IMR-90 (cell line): ENCODE data around the gene RIPK3. TPM values are rescaled to one million over a fixed set of nuclear protein-coding genes. Genes with fewer than 3 reads are reported as not detected.

Experiments
- ATAC-seq: fragments of 200-7000 bp; cut with Tn5 transposase; 2 replicates; pipeline ENCODE4 v1.9.1; 2020; ENCODE audit warnings: low read depth, mild to moderate bottlenecking, moderate library complexity
- BruUV-seq: library from RNA; stranded (reverse); fragments of 400-500 nt; replicated peaks from 2 replicates; lab custom pipeline; 2021; lab: Mats Ljungman, UMichigan
- CTCF ChIA-PET: fragments of 300-600 bp; formaldehyde crosslinking; extraction: SDS; loops from one replicate; lab custom pipeline; 2021; ENCODE audit warnings: antibody characterized with exemption; lab: Yijun Ruan, JAX
- POLR2A ChIA-PET: fragments of 300-600 bp; sonication (Branson Sonifier 250); formaldehyde crosslinking; loops from one replicate; lab custom pipeline; 2022; ENCODE audit warnings: antibody characterized with exemption; ENCODE audit not compliant: unreplicated experiment; lab: Charles Lee
- DNase-seq: peaks from one replicate; pipeline ENCODE4 v3.0.0; 2013
- H2AFZ ChIP-seq: replicated peaks from 2 replicates; pipeline ENCODE3; 2013; ENCODE audit warnings: low read length, mild to moderate bottlenecking; ENCODE audit not compliant: poor library complexity
- H2AK5ac ChIP-seq: 2 replicates; pipeline ENCODE4 v1.6.1; 2013; ENCODE audit warnings: low read depth, low read length, inconsistent platforms
- H2AK9ac ChIP-seq: replicated peaks from 2 replicates; pipeline ENCODE3; 2013; ENCODE audit warnings: mild to moderate bottlenecking, low read depth, low read length, moderate library complexity; ENCODE audit not compliant: poor library complexity
- H2BK120ac ChIP-seq: 2 replicates; pipeline ENCODE4 v1.6.1; 2013; ENCODE audit warnings: low read depth, low read length, inconsistent platforms
- H2BK15ac ChIP-seq: 3 replicates; pipeline ENCODE4 v1.6.1; 2013; ENCODE audit warnings: low read depth, low read length, inconsistent platforms
- H2BK20ac ChIP-seq: 2 replicates; pipeline ENCODE4 v1.6.1; 2013; ENCODE audit warnings: low read depth, mild to moderate bottlenecking, inconsistent platforms, low read length, moderate library complexity
- H2BK5ac ChIP-seq: 2 replicates; pipeline ENCODE4 v1.6.1; 2013; ENCODE audit warnings: mild to moderate bottlenecking, low read depth, low read length, inconsistent platforms; ENCODE audit not compliant: poor library complexity, severe bottlenecking
- H3K14ac ChIP-seq: replicated peaks from 2 replicates; pipeline ENCODE4 v1.6.1; 2013; ENCODE audit warnings: low read depth, low read length, inconsistent platforms
- H3K18ac ChIP-seq: 2 replicates; pipeline ENCODE4 v1.6.1; 2013; ENCODE audit warnings: low read depth, low read length, control low read depth
- H3K23ac ChIP-seq: 2 replicates; pipeline ENCODE4 v1.6.1; 2013; ENCODE audit warnings: low read depth, low read length, inconsistent platforms
- H3K27ac ChIP-seq: 2 replicates; pipeline ENCODE4 v1.5.1; 2013; ENCODE audit warnings: mild to moderate bottlenecking, control low read depth, low read length; ENCODE audit not compliant: insufficient read depth
- H3K27me3 ChIP-seq: 2 replicates; pipeline ENCODE4 v1.6.1; 2013; ENCODE audit warnings: low read length; ENCODE audit not compliant: control insufficient read depth, insufficient read depth
- H3K36me3 ChIP-seq: 2 replicates; pipeline ENCODE4 v1.6.1; 2013; ENCODE audit warnings: low read length, mixed read lengths; ENCODE audit not compliant: control insufficient read depth, insufficient read depth
- H3K4ac ChIP-seq: 2 replicates; pipeline ENCODE4 v1.6.1; 2013; ENCODE audit warnings: low read depth, low read length, inconsistent platforms
- H3K4me1 ChIP-seq: 2 replicates; pipeline ENCODE4 v1.6.1; 2013; ENCODE audit warnings: low read length, mixed read lengths; ENCODE audit not compliant: control insufficient read depth, insufficient read depth
- H3K4me2 ChIP-seq: 2 replicates; pipeline ENCODE4 v1.6.1; 2013; ENCODE audit warnings: low read depth, mild to moderate bottlenecking, control low read depth, low read length, moderate library complexity
- H3K4me3 ChIP-seq: 2 replicates; pipeline ENCODE4 v1.5.1; 2013; ENCODE audit warnings: low read depth, mild to moderate bottlenecking, control low read depth, low read length, moderate library complexity; ENCODE audit not compliant: insufficient read depth
- H3K56ac ChIP-seq: 2 replicates; pipeline ENCODE4 v1.6.1; 2013; ENCODE audit warnings: low read length, inconsistent platforms; ENCODE audit not compliant: insufficient read depth; ENCODE audit errors: extremely low read depth
- H3K79me1 ChIP-seq, 2 experiments: 2 replicates each; pipeline ENCODE4 v1.6.1; 2013; ENCODE audit warnings: low read length in 2 of 2, inconsistent platforms in 1 of 2, low read depth in 1 of 2
- H3K9ac ChIP-seq: 2 replicates; pipeline ENCODE4 v1.6.1; 2013; ENCODE audit warnings: low read depth, low read length, control low read depth
- H3K9me1 ChIP-seq: 2 replicates; pipeline ENCODE4 v1.6.1; 2013; ENCODE audit warnings: low read length, inconsistent platforms; ENCODE audit not compliant: insufficient read depth
- H3K9me3 ChIP-seq: 2 replicates; pipeline ENCODE4 v1.6.1; 2013; ENCODE audit warnings: low read length; ENCODE audit not compliant: control insufficient read depth, insufficient read depth
- H4K20me1 ChIP-seq: 2 replicates; pipeline ENCODE4 v1.6.1; 2013; ENCODE audit warnings: low read length, inconsistent platforms; ENCODE audit not compliant: insufficient read depth
- H4K5ac ChIP-seq: 2 replicates; pipeline ENCODE4 v1.6.1; 2013; ENCODE audit warnings: mild to moderate bottlenecking, low read depth, low read length, control low read depth
- H4K8ac ChIP-seq, 2 experiments: 2 replicates each; pipeline ENCODE4 v1.6.1; 2013; ENCODE audit warnings: low read depth in 2 of 2, low read length in 2 of 2, control low read depth in 1 of 2, inconsistent platforms in 1 of 2
- H4K91ac ChIP-seq: 2 replicates; pipeline ENCODE4 v1.6.1; 2013; ENCODE audit warnings: low read depth, low read length, inconsistent platforms; ENCODE audit not compliant: insufficient read depth
- BHLHE40 ChIP-seq: fragments of 150-350 bp; IDR thresholded peaks from 2 replicates; pipeline ENCODE4 v1.6.1; 2016; ENCODE audit warnings: mild to moderate bottlenecking, low read depth, low read length
- CEBPB ChIP-seq: IDR thresholded peaks from 2 replicates; pipeline ENCODE4 v1.6.1; 2012; ENCODE audit warnings: low read depth, low read length, improper control_type of control experiment
- MAZ ChIP-seq: IDR thresholded peaks from 2 replicates; pipeline ENCODE4 v1.6.1; 2012; ENCODE audit warnings: low read depth, mild to moderate bottlenecking, low read length, improper control_type of control experiment, moderate library complexity, borderline replicate concordance
- NFE2L2 ChIP-seq: fragments of 150-350 bp; IDR thresholded peaks from 2 replicates; pipeline ENCODE4 v1.6.1; 2016; ENCODE audit warnings: low read depth, mild to moderate bottlenecking, low read length
- POLR2A ChIP-seq: IDR thresholded peaks from 2 replicates; pipeline ENCODE4 v1.6.1; 2012; ENCODE audit warnings: mild to moderate bottlenecking, low read depth, low read length
- RFX5 ChIP-seq: IDR thresholded peaks from 2 replicates; pipeline ENCODE4 v1.8.0; 2012; ENCODE audit warnings: low read depth, mild to moderate bottlenecking, low read length, moderate library complexity
- WGBS, 2 experiments: methylation state at CpG; one replicate each; pipeline versions ENCODE4 v1.1.5 to v1.1.7; 2013; ENCODE audit warnings: missing lambda C conversion rate in 2 of 2; ENCODE audit not compliant: insufficient read length in 1 of 2; ENCODE audit errors: extremely low coverage in 2 of 2; 5-methylcytosine and 5-hydroxymethylcytosine counted together
- dilution Hi-C: fragments of 300-500 bp; cut with HindIII; formaldehyde crosslinking; loops from one replicate; pipeline ENCODE4 v1.14.3; 2018; ENCODE audit warnings: low sequenced_read_pairs; ENCODE audit not compliant: unreplicated experiment
- in situ Hi-C: fragments of 300-500 bp; cut with MboI; formaldehyde crosslinking; loops from 3 replicates; pipeline ENCODE4 v1.14.3; 2019; ENCODE audit warnings: low sequenced_read_pairs, inconsistent platforms, mixed read lengths
- intact Hi-C: fragments of 100-400 bp; cut with micrococcal nuclease; formaldehyde crosslinking; loops from 2 replicates; pipeline ENCODE4 v1.10.0; 2022
- polyA plus RNA-seq, 3 experiments: library from polyadenylated mRNA; depleted of rRNA; stranded (reverse); fragments of >200 nt; gene quantifications; 2 replicates each; pipeline ENCODE4 v1.2.3, GENCODE V29; 2012; ENCODE audit warnings: low replicate concordance in 1 of 3
- total RNA-seq: library from RNA; depleted of rRNA; stranded (reverse); fragments of >200 nt; gene quantifications from 2 replicates; pipeline ENCODE4 v1.2.3, GENCODE V29; 2012
- TF ChIP-seq, protein P1 (sequence below): conservative IDR thresholded peaks from 2 replicates; pipeline ENCODE4 v1.5.1; 2012; ENCODE audit warnings: mild to moderate bottlenecking, low read depth, low read length, improper control_type of control experiment

RIPK3 gene
- total and polyA plus RNA-seq, 2 of the 4 experiments (the other 2 are of a cell fraction): 0.09 TPM; not detected in 1

DNA sequence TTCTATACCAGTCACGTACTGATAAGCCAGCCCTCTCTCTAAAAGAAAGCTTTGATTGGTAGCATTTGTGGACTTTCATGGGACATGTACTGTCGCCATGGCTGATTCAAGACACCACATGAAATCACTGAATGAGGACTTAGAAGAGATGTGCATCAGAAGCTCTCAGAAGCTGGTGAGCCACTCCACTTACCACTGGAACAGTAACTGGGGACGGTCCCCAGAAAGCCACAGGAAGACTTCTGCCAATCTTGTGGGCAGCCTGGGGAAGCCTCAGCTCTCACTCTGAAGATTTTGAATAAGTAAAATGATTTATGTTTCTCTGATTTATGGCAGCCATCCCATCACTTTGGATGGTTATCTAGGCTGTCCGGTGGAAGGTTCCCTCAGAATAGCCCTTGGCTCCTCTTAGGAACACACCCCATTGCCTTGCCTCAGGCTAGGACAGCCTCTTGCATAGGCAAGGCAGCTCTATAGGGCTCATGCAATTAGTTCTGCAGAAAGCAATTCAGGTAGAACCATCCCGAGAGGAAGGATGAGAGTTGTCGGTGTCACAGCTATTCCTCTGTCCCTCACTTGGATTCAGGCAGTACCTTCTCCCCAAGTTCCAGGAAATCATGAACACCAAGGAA is 50.0 kb downstream of the RIPK3 start:
- H3K4me2 ChIP-seq: no peak overlapping the region
- ChIA-PET POLR2A (interaction anchor here (0.7 kb wide), 1 partner anchor 47 kb away, joined by 4 read pairs; the partner anchor contains the start of gene TINF2), CTCF (interaction anchor here (1.3 kb wide), 1 partner anchor 47 kb away, joined by 4 read pairs; the partner anchor contains the start of gene TINF2)
- H3K18ac ChIP-seq: no peak overlapping the region
- no peak for DNase-seq
- no peak overlapping the region for H2BK120ac ChIP-seq
- H3K9me3 ChIP-seq: no peaks in the 10 kb centered on the region
- BruUV-seq: no TSS peak
- no peak overlapping the region for H3K4ac ChIP-seq
- no peak overlapping the region for H3K23ac ChIP-seq
- no peak overlapping the region for H3K4me3 ChIP-seq
- no peak overlapping the region for H2BK5ac ChIP-seq
- H2BK20ac ChIP-seq: no peak overlapping the region
- no peaks in the 10 kb centered on the region; the same call in 1 of the 2 replicates for H3K9me1 ChIP-seq
- H3K56ac ChIP-seq: no peak overlapping the region
- no peak overlapping the region for H2BK15ac ChIP-seq
- no peak for ATAC-seq
- H3K36me3 ChIP-seq: peaks cover 24% of the 10 kb centered on the region
- TF ChIP-seq NFE2L2: no peak
- TF ChIP-seq, protein P1, sequence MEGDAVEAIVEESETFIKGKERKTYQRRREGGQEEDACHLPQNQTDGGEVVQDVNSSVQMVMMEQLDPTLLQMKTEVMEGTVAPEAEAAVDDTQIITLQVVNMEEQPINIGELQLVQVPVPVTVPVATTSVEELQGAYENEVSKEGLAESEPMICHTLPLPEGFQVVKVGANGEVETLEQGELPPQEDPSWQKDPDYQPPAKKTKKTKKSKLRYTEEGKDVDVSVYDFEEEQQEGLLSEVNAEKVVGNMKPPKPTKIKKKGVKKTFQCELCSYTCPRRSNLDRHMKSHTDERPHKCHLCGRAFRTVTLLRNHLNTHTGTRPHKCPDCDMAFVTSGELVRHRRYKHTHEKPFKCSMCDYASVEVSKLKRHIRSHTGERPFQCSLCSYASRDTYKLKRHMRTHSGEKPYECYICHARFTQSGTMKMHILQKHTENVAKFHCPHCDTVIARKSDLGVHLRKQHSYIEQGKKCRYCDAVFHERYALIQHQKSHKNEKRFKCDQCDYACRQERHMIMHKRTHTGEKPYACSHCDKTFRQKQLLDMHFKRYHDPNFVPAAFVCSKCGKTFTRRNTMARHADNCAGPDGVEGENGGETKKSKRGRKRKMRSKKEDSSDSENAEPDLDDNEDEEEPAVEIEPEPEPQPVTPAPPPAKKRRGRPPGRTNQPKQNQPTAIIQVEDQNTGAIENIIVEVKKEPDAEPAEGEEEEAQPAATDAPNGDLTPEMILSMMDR: no peak
- TF ChIP-seq BHLHE40: no peak
- TF ChIP-seq CEBPB: no peak
- TF ChIP-seq MAZ: no peak
- TF ChIP-seq RFX5: no peak
- no peak for TF ChIP-seq POLR2A
- no peak overlapping the region for H2AK9ac ChIP-seq
- in situ Hi-C loops: no loop called here
- H3K27me3 ChIP-seq: no peaks in the 10 kb centered on the region
- dilution Hi-C loops: no loop called here
- intact Hi-C loops: loop anchor here (10.0 kb wide), 1 partner anchor 305 kb away; the partner anchor contains the start of gene DHRS4L2
- no peak overlapping the region for H4K5ac ChIP-seq
- H3K4me1 ChIP-seq: no peaks in the 10 kb centered on the region
- WGBS, 2 experiments: 0% methylated on average over 1 of the region's 6 CpGs; no CpG with 5 or more reads in 1 of the 2 experiments
- H2AFZ ChIP-seq: no peak overlapping the region
- H4K20me1 ChIP-seq: no peaks in the 10 kb centered on the region; the same call in 1 of the 2 replicates
- H3K79me1 ChIP-seq: no peaks in the 10 kb centered on the region; a peak in 1 of 4 replicates
- no peak overlapping the region for H4K91ac ChIP-seq
- H4K8ac ChIP-seq: no peak overlapping the region
- H3K27ac ChIP-seq: no peak overlapping the region
- H3K14ac ChIP-seq: no peak overlapping the region
- H2AK5ac ChIP-seq: no peak overlapping the region
- no peak overlapping the region for H3K9ac ChIP-seq
